Uterus (tissue), 4 donors: ENCODE data around the gene GALT. TPM values are rescaled to one million over a fixed set of nuclear protein-coding genes. Genes with fewer than 3 reads are reported as not detected.
A peak's percentile ranks its signal among the peaks of the same experiment; 100 is the strongest.

Source experiments
- DNase-seq, 2 donors: peaks; one replicate each; pipeline ENCODE4 v3.0.0-alpha.2; 2019 to 2020
- H3K27ac ChIP-seq, 2 donors: fragments of 200-600 bp; sonication (generic); 1 replicate in 1 of 2; 2 replicates in 1 of 2; pipeline ENCODE4 v1.5.1; 2016 to 2018
- H3K27me3 ChIP-seq, 2 donors: fragments of 200-600 bp; sonication (generic); one replicate each; pipeline ENCODE4 v1.5.1; 2018 to 2019; ENCODE audit warnings: control low read depth in 1 of 2
- H3K36me3 ChIP-seq, 2 donors: fragments of 200-600 bp; sonication (generic); one replicate each; pipeline ENCODE4 v1.5.1; 2019; ENCODE audit warnings: control low read depth in 1 of 2
- H3K4me1 ChIP-seq, 2 donors: fragments of 200-600 bp; sonication (generic); one replicate each; pipeline ENCODE4 v1.5.1; 2018 to 2019; ENCODE audit warnings: control low read depth in 1 of 2
- H3K4me3 ChIP-seq, 2 donors: fragments of 200-600 bp; sonication (generic); 1 replicate in 1 of 2; 2 replicates in 1 of 2; pipeline ENCODE4 v1.5.1; 2018 to 2019; ENCODE audit warnings: mild to moderate bottlenecking in 1 of 2
- H3K9me3 ChIP-seq, 2 donors: fragments of 200-600 bp; sonication (generic); one replicate each; pipeline ENCODE4 v1.5.1; 2019; ENCODE audit warnings: control low read depth in 1 of 2
- POLR2A ChIP-seq, 2 donors: fragments of 450-650 bp; IDR thresholded peaks; one replicate each; pipeline ENCODE4 v1.6.1; 2016; ENCODE audit warnings: antibody characterized with exemption in 2 of 2, mild to moderate bottlenecking in 1 of 2, moderate library complexity in 1 of 2
- intact Hi-C: fragments of 100-400 bp; cut with DNase I; formaldehyde crosslinking; loops from one replicate; pipeline ENCODE4 v1.15.1; 2023; ENCODE audit warnings: low total_unique reads
- total RNA-seq, 4 donors: library from RNA; depleted of rRNA in 3 of 4; stranded (reverse); fragments of >200 nt in 3 of 4; gene quantifications; one replicate each; pipeline versions ENCODE4 v1.1.0 to v1.2.4, GENCODE V29; 2014 to 2023
- TF ChIP-seq, protein P1 (sequence below), 4 experiments: fragments of 200-600 bp in 2 of 4; fragments of 450-650 bp in 2 of 4; sonication (generic) in 2 of 4; IDR thresholded peaks; one replicate each; pipeline ENCODE4 v1.5.1; 2016 to 2019; ENCODE audit warnings: antibody characterized with exemption in 4 of 4, mild to moderate bottlenecking in 2 of 4, moderate library complexity in 1 of 4
- donor health status: DM: yes; HTN: yes; CAD: no.

The GALT gene
- total RNA-seq, 4 donors from 2014 or later = 4.4 to 82.9 (median 50.7) TPM

- no peak for TF ChIP-seq POLR2A (IDR thresholded peaks at IDR 0.05)
- TF ChIP-seq, protein P1, sequence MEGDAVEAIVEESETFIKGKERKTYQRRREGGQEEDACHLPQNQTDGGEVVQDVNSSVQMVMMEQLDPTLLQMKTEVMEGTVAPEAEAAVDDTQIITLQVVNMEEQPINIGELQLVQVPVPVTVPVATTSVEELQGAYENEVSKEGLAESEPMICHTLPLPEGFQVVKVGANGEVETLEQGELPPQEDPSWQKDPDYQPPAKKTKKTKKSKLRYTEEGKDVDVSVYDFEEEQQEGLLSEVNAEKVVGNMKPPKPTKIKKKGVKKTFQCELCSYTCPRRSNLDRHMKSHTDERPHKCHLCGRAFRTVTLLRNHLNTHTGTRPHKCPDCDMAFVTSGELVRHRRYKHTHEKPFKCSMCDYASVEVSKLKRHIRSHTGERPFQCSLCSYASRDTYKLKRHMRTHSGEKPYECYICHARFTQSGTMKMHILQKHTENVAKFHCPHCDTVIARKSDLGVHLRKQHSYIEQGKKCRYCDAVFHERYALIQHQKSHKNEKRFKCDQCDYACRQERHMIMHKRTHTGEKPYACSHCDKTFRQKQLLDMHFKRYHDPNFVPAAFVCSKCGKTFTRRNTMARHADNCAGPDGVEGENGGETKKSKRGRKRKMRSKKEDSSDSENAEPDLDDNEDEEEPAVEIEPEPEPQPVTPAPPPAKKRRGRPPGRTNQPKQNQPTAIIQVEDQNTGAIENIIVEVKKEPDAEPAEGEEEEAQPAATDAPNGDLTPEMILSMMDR (IDR thresholded peaks at IDR 0.05) = no peak
- no peaks in the 10 kb centered on the region for H3K9me3 ChIP-seq
- no peak overlapping the region for H3K4me3 ChIP-seq
- peaks cover 0 to 38% of the 10 kb centered on the region in 2 donors for H3K4me1 ChIP-seq
- no peak for DNase-seq
- intact Hi-C loops = no loop called here
- H3K27ac ChIP-seq = peak overlapping the region; percentile 77 to 81
- H3K36me3 ChIP-seq = no peaks in the 10 kb centered on the region
- H3K27me3 ChIP-seq = no peaks in the 10 kb centered on the region
These were observed 8.9 kb downstream of the GALT start for GRCh38 chr9:34655394-34655793.

- no peaks in the 10 kb centered on the region for H3K9me3 ChIP-seq
- peaks cover 0 to 27% of the 10 kb centered on the region in 2 donors for H3K4me1 ChIP-seq
- no peaks in the 10 kb centered on the region for H3K27me3 ChIP-seq
- H3K36me3 ChIP-seq = no peaks in the 10 kb centered on the region
- TF ChIP-seq, protein P1 (IDR thresholded peaks at IDR 0.05) = no peak
- TF ChIP-seq POLR2A (IDR thresholded peaks at IDR 0.05) = no peak
- H3K4me3 ChIP-seq = no peak overlapping the region
- no peak for DNase-seq
- peak overlapping the region in 1 of 2 donors; percentile 40 for H3K27ac ChIP-seq
- intact Hi-C loops = no loop called here
These were observed 10.5 kb downstream of the GALT start for GRCh38 chr9:34656992-34657391.

DNA sequence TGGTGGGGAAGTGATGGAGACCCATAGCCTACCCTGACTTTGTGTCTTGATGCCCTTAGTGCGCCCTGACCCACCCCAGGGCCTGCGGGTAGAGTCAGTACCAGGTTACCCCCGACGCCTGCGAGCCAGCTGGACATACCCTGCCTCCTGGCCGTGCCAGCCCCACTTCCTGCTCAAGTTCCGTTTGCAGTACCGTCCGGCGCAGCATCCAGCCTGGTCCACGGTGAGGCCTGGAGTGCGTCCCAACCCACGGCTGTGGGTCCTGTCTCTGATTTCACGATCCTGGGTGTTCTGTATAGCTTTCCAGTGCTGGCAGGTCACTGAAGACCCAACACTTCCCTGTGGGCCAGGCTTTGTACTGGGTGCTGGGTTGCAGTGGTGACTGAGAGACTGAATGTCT is 12.0 kb downstream of the GALT start:
- Histone ChIP-seq H3K27me3 (no peaks in the 10 kb centered on the region), H3K4me1 (peaks cover 0 to 13% of the 10 kb centered on the region in 2 donors), H3K4me3 (no peak overlapping the region), H3K27ac (no peak overlapping the region), H3K9me3 (no peaks in the 10 kb centered on the region), H3K36me3 (no peaks in the 10 kb centered on the region)
- TF ChIP-seq POLR2A (IDR thresholded peaks at IDR 0.05) = no peak
- TF ChIP-seq, protein P1 (IDR thresholded peaks at IDR 0.05) = no peak
- intact Hi-C loops = no loop called here
- DNase-seq = no peak

GRCh38 chr9:34659592-34660253 is 13.2 kb downstream of the GALT start:
- Histone ChIP-seq H3K4me3 (no peak overlapping the region), H3K9me3 (no peaks in the 10 kb centered on the region), H3K36me3 (no peaks in the 10 kb centered on the region), H3K27ac (no peak overlapping the region), H3K4me1 (peaks cover 0 to 9% of the 10 kb centered on the region in 2 donors), H3K27me3 (no peaks in the 10 kb centered on the region)
- intact Hi-C loops = no loop called here
- DNase-seq = no peak
- no peak for TF ChIP-seq POLR2A (IDR thresholded peaks at IDR 0.05)
- TF ChIP-seq, protein P1 (IDR thresholded peaks at IDR 0.05) = no peak

DNA sequence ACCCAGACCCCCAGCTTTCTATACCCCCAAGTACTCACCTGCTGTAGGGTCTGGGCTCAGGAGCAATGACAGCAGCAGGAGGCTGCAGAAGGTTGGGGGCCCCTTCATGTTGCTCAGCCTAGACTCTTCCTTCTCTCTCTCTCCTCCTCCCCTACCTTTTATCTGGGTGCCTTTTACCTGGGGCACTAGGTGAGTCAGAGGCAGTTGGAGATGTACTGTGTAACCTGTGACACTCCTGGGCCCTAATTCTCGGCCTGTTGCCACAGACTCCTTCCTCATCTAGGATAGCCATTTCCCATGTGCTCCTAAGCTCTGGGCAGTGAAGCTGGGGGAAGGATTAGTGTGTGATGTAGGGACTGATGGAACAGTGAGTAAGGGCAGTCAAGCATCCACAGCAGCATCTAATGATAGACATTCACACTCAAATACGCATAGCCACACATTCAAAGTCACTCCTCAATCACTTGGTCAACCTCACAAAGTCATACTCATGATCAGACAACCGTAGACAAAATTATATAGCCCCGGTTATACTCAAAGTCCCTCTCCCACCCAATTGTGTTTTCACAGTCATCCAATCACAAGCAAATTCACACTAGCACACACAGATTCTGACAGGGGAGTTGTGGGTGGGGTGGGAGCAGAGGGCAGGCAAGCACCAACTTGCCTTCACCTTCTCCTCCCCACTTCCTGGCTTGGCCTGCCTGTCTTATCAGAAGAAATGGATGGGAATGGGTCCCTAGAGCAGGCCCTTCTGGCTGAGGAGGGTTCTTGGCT is 16.2 kb downstream of the GALT start, which contains the start of gene CCL27:
Gene CCL27 (minus strand): TSS at position 132 of the 777 bp plus-strand sequence. CDS start 24 bp downstream, at position 108.
- Histone ChIP-seq H3K4me1 (no peaks in the 10 kb centered on the region), H3K27me3 (no peaks in the 10 kb centered on the region), H3K27ac (no peak within 1 kb of the TSS), H3K4me3 (no peak within 1 kb of the TSS), H3K36me3 (no peaks in the 10 kb centered on the region), H3K9me3 (no peaks in the 10 kb centered on the region)
- TF ChIP-seq POLR2A (IDR thresholded peaks at IDR 0.05) = no peak
- TF ChIP-seq, protein P1 (IDR thresholded peaks at IDR 0.05) = no peak
- no peak for DNase-seq
- intact Hi-C loops = no loop called here
